AG10803 (cell line): ENCODE data around the gene SCN4B.

Experiments used
- DNase-seq: peaks from one replicate; pipeline ENCODE4 v3.0.0; 2010; ENCODE audit warnings: low read depth
- H3K4me3 ChIP-seq: 2 replicates; pipeline ENCODE4 v1.5.1; 2011; ENCODE audit warnings: mild to moderate bottlenecking, low read length, control low read depth
- CTCF ChIP-seq: conservative IDR thresholded peaks from 2 replicates; pipeline ENCODE4 v1.5.1; 2011; ENCODE audit warnings: mild to moderate bottlenecking, low read length, control low read depth, inconsistent platforms

Gene SCN4B

GRCh38 chr11:118128721-118129470 lies 23.7 kb downstream of the SCN4B start:
- no peak for TF ChIP-seq CTCF
- H3K4me3 ChIP-seq = no peak overlapping the region
- DNase-seq = no peak

DNA sequence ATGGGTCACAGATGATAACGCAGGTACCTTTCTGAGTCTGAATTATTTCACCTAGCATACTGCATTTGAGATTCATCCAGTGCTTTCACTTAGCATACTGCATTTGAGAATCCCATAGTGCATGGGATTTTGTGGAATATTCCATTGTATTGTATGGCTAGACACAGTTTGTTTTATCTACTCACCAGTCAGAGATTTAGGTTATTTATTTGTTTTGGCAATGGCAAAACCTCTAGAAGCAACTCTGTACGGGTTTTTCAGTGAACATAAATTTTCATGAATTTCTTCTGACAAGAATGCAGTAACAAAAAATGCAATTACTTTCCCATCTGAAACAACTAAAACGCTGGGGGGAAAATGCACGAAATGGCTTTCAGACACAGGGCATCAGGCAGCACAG lies 24.3 kb downstream of the SCN4B start:
- H3K4me3 ChIP-seq = no peak overlapping the region
- DNase-seq = no peak
- no peak for TF ChIP-seq CTCF

- TF ChIP-seq CTCF = no peak
- no peak for DNase-seq
- H3K4me3 ChIP-seq = no peak overlapping the region
Observed at GRCh38 chr11:118126082-118126838, 26.4 kb downstream of the SCN4B start.

DNA sequence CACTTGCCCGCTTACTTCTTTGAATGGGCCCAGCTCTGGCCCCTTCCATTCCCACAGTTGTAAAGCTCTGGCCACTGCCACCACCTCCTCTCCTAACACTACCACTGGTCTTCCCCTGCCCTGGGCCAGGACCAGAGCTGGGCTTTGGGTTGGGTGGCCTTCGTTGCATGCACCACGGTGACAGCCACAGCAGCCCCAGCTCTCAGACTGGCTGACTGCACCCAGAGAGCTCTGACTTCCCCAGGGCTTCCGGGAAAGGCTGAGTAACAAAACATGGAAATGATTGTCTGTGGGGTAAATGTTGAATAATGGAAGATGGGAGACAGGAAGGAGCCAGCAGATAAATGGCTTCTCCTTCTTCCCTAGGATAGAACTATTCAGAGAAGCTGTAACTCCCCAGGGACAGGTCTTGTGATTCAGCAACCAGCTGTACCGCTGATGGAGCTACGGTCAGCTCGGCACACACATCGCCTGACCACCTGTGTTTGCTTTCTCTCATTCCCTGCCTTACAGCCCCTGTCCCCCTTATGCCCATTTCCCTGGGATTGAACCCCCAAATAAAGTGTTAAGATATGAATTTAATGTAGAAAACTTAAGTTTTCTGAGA lies 27.6 kb downstream of the SCN4B start:
- no peak overlapping the region for H3K4me3 ChIP-seq
- no peak for TF ChIP-seq CTCF
- DNase-seq = no peak

DNA sequence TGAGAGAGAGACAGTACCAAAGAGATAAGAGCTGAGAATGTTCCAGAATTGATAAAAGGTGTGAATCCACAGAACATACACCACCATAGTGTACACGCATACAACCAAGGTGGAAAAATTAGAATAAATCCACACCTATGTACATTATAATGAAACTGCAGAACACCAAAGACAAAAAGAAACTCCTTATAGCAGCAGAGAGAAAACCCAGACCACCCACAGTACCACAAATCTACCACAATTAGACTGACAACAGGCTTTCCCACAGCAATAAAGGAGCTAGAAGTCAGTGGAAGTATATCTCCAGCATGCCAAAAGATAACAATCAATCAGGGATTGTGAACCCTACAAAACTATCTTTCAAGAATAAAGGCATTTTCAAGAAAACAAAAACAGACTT lies 31.8 kb downstream of the SCN4B start:
- no peak for DNase-seq
- TF ChIP-seq CTCF = no peak
- no peak overlapping the region for H3K4me3 ChIP-seq

DNA sequence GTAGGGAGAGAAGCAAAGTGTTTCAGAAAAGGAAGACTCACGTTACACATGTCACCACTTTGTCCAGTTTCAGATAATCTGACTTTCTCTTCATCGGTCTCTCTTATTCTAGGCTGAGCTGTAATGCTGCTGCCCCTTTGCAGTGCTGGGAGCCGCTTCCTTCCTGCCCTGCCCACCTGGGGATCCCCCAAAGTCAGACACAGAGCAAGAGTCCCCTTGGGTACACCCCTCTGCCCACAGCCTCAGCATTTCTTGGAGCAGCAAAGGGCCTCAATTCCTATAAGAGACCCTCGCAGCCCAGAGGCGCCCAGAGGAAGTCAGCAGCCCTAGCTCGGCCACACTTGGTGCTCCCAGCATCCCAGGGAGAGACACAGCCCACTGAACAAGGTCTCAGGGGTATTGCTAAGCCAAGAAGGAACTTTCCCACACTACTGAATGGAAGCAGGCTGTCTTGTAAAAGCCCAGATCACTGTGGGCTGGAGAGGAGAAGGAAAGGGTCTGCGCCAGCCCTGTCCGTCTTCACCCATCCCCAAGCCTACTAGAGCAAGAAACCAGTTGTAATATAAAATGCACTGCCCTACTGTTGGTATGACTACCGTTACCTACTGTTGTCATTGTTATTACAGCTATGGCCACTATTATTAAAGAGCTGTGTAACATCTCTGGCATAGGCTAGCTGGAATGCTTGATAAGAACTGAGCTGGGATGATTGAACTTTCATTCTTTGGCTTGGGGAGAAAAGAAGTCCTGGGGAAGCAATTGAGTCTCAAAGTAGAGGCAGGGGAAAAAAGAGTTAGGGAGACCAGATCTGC lies 34.6 kb downstream of the SCN4B start:
- no peak overlapping the region for H3K4me3 ChIP-seq
- no peak for DNase-seq
- TF ChIP-seq CTCF = no peak
